DND-41 (cell line): Measurements from ENCODE around the gene SHANK3.

Source experiments
- ATAC-seq: fragments of 200-7000 bp; cut with Tn5 transposase; 3 replicates; pipeline ENCODE4 v1.9.1; 2021; ENCODE audit warnings: low read depth; ENCODE audit not compliant: insufficient read depth
- DNase-seq: peaks from one replicate; pipeline ENCODE4 v3.0.0-alpha.2; 2020
- H2AFZ ChIP-seq: 2 replicates; pipeline ENCODE4 v1.6.0; 2012; ENCODE audit warnings: low read depth, low read length
- H3K27ac ChIP-seq: 2 replicates; pipeline ENCODE4 v1.5.1; 2012; ENCODE audit warnings: low read length, inconsistent platforms
- H3K27me3 ChIP-seq: fragments of 200-600 bp; sonication (generic); 2 replicates; pipeline ENCODE4 v1.6.0; 2012; ENCODE audit warnings: low read length, mild to moderate bottlenecking, inconsistent platforms; ENCODE audit not compliant: insufficient read depth, poor library complexity
- H3K36me3 ChIP-seq: 2 replicates; pipeline ENCODE4 v1.5.1; 2012; ENCODE audit warnings: low read length, inconsistent platforms; ENCODE audit not compliant: insufficient read depth
- H3K4me1 ChIP-seq: 2 replicates; pipeline ENCODE4 v1.5.1; 2012; ENCODE audit warnings: mild to moderate bottlenecking, low read length; ENCODE audit not compliant: insufficient read depth
- H3K4me2 ChIP-seq: 2 replicates; pipeline ENCODE4 v1.6.0; 2012; ENCODE audit warnings: mild to moderate bottlenecking, moderate library complexity, low read length, inconsistent platforms; ENCODE audit not compliant: insufficient read depth
- H3K4me3 ChIP-seq, 2 experiments: fragments of 200-600 bp in 1 of 2; shearing (Covaris generic) in 1 of 2; 2 replicates each; pipeline ENCODE4 v1.5.1; 2012 to 2016; ENCODE audit warnings: inconsistent platforms in 2 of 2, low read length in 2 of 2, mild to moderate bottlenecking in 2 of 2, low read depth in 1 of 2, moderate library complexity in 1 of 2
- H3K79me2 ChIP-seq: 2 replicates; pipeline ENCODE4 v1.6.0; 2012; ENCODE audit warnings: low read length, inconsistent platforms; ENCODE audit not compliant: insufficient read depth
- H3K9ac ChIP-seq: 2 replicates; pipeline ENCODE4 v1.6.0; 2012; ENCODE audit warnings: low read depth, mild to moderate bottlenecking, inconsistent platforms, low read length, moderate library complexity
- H3K9me3 ChIP-seq: 2 replicates; pipeline ENCODE4 v1.5.1; 2012; ENCODE audit warnings: low read length, moderate library complexity, mild to moderate bottlenecking, inconsistent platforms; ENCODE audit not compliant: insufficient read depth, severe bottlenecking
- H4K20me1 ChIP-seq: 2 replicates; pipeline ENCODE4 v1.6.0; 2012; ENCODE audit warnings: low read length; ENCODE audit not compliant: insufficient read depth
- CTCF ChIP-seq: IDR thresholded peaks from 2 replicates; pipeline ENCODE4 v1.5.1; 2012; ENCODE audit warnings: borderline replicate concordance, low read length, moderate library complexity, mild to moderate bottlenecking; ENCODE audit not compliant: poor library complexity, severe bottlenecking; ENCODE audit errors: extremely low read depth
- EZH2 ChIP-seq: IDR thresholded peaks from 3 replicates; pipeline ENCODE4 v1.6.1; 2012; ENCODE audit warnings: borderline replicate concordance, low read depth, mild to moderate bottlenecking, moderate library complexity, low read length, inconsistent platforms; ENCODE audit not compliant: severe bottlenecking

Gene SHANK3

GRCh38 chr22:50625568-50626313, 46.9 kb upstream of the SHANK3 start:
- H3K36me3 ChIP-seq = peaks cover 20% of the 10 kb centered on the region
- H3K9ac ChIP-seq = no peak overlapping the region
- peak overlapping the region; percentile 91; the same call in 1 of the 2 replicates for H3K4me2 ChIP-seq
- peaks cover 49% of the 10 kb centered on the region for H3K4me1 ChIP-seq
- no peaks in the 10 kb centered on the region for H4K20me1 ChIP-seq
- H3K27ac ChIP-seq = no peak overlapping the region
- no peak overlapping the region for H3K4me3 ChIP-seq
- no peak for DNase-seq
- no peaks in the 10 kb centered on the region for H3K27me3 ChIP-seq
- TF ChIP-seq EZH2 = no peak
- no peak for TF ChIP-seq CTCF
- ATAC-seq = no peak
- no peak overlapping the region for H2AFZ ChIP-seq
- H3K9me3 ChIP-seq = no peaks in the 10 kb centered on the region
- peaks cover 22% of the 10 kb centered on the region for H3K79me2 ChIP-seq

GRCh38 chr22:50626314-50626849, 46.2 kb upstream of the SHANK3 start:
- Histone ChIP-seq H3K4me3 (peak overlapping the region in 1 of 2 experiments; percentile 73; a peak in 2 of 4 replicates), H3K9me3 (no peaks in the 10 kb centered on the region), H3K27me3 (no peaks in the 10 kb centered on the region), H3K27ac (no peak overlapping the region), H3K4me1 (peaks cover 43% of the 10 kb centered on the region), H4K20me1 (no peaks in the 10 kb centered on the region), H3K36me3 (peaks cover 20% of the 10 kb centered on the region), H2AFZ (no peak overlapping the region), H3K79me2 (peaks cover 22% of the 10 kb centered on the region), H3K4me2 (peak overlapping the region; percentile 91), H3K9ac (peak overlapping the region; percentile 99; the same call in 1 of the 2 replicates)
- TF ChIP-seq CTCF (peak; percentile 15), EZH2 (no peak)
- DNase-seq (no peak), ATAC-seq (no peak)

- ATAC-seq = peak; percentile 48
- peak overlapping the region; percentile 99; the same call in 1 of the 2 replicates for H2AFZ ChIP-seq
- TF ChIP-seq CTCF = no peak
- TF ChIP-seq EZH2 = no peak
- no peaks in the 10 kb centered on the region for H3K27me3 ChIP-seq
- no peaks in the 10 kb centered on the region for H4K20me1 ChIP-seq
- peaks cover 36% of the 10 kb centered on the region for H3K4me1 ChIP-seq
- H3K4me3 ChIP-seq = peak overlapping the region; percentile 73 to 99
- H3K4me2 ChIP-seq = peak overlapping the region; percentile 91
- peak overlapping the region; percentile 92 for H3K27ac ChIP-seq
- DNase-seq = peak; percentile 49
- peaks cover 20% of the 10 kb centered on the region for H3K36me3 ChIP-seq
- peak overlapping the region; percentile 99 for H3K9ac ChIP-seq
- H3K9me3 ChIP-seq = no peaks in the 10 kb centered on the region
- peaks cover 22% of the 10 kb centered on the region for H3K79me2 ChIP-seq
These were observed 45.6 kb upstream of the SHANK3 start for GRCh38 chr22:50626850-50627641.
